ENCODE measurements around the gene CUL4A.
"Not testable (repeated sequence)": the region's sequence is repeated elsewhere in the genome, so short reads cannot be mapped to it uniquely, and the experiment has no call there.

Gene CUL4A

DNA sequence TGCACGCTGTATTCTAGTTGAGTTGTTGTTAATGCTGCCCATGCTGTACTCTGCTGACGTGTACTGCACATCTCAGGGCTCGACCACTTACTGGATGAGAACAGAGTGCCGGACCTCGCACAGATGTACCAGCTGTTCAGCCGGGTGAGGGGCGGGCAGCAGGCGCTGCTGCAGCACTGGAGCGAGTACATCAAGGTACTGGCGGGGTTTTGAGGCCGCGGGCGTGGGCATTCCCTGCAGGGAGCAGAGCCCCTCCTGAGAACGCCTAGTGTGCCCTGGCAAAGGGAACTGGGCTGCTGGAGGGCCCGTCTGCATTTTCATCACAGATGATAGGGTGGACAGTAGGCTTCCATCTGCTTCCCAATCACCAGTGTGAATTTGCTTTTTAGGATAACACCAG lies 29.9 kb downstream of the CUL4A start:
- no peak overlapping the region for H3K4me3 ChIP-seq (ENCODE audit: low read depth in 1 of 2, low read length in 1 of 2)
- H3K27me3 ChIP-seq: no peaks in the 10 kb centered on the region
- H3K27ac ChIP-seq: no peak overlapping the region
- no peaks in the 10 kb centered on the region for H3K4me1 ChIP-seq (ENCODE audit: control insufficient read depth in 1 of 2, insufficient read depth in 1 of 2, low read depth in 1 of 2, low read length in 1 of 2)
- TF ChIP-seq, protein P1, sequence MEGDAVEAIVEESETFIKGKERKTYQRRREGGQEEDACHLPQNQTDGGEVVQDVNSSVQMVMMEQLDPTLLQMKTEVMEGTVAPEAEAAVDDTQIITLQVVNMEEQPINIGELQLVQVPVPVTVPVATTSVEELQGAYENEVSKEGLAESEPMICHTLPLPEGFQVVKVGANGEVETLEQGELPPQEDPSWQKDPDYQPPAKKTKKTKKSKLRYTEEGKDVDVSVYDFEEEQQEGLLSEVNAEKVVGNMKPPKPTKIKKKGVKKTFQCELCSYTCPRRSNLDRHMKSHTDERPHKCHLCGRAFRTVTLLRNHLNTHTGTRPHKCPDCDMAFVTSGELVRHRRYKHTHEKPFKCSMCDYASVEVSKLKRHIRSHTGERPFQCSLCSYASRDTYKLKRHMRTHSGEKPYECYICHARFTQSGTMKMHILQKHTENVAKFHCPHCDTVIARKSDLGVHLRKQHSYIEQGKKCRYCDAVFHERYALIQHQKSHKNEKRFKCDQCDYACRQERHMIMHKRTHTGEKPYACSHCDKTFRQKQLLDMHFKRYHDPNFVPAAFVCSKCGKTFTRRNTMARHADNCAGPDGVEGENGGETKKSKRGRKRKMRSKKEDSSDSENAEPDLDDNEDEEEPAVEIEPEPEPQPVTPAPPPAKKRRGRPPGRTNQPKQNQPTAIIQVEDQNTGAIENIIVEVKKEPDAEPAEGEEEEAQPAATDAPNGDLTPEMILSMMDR (IDR thresholded peaks at IDR 0.05): no peak
- peaks cover 92% of the 10 kb centered on the region for H3K36me3 ChIP-seq
- H3K9me3 ChIP-seq: no peaks in the 10 kb centered on the region

DNA sequence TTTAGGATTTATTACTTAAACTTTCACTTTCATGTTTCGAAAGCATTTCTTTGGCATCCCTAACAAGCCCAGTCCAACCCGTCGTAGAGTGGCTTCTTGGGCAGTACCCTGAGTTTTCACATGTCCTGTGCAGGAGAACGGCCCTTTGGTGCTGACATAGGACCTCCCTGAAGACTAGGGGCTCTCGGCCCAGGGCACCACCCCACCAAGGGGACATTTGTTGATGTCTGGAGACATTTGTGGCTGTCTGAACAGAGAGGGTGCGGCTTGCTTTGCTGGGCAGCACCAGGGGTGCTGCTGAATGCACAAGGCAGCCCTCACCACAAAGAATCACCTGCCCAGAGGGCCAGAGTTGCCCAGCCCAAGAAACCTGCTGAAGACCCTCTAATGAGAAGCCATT lies 30.6 kb downstream of the CUL4A start:
- Histone ChIP-seq H3K27ac (no peak overlapping the region), H3K36me3 (peaks cover 92% of the 10 kb centered on the region), H3K4me1 (ENCODE audit: control insufficient read depth in 1 of 2, insufficient read depth in 1 of 2, low read depth in 1 of 2, low read length in 1 of 2) (no peaks in the 10 kb centered on the region), H3K27me3 (no peaks in the 10 kb centered on the region), H3K4me3 (ENCODE audit: low read depth in 1 of 2, low read length in 1 of 2) (no peak overlapping the region), H3K9me3 (no peaks in the 10 kb centered on the region)
- TF ChIP-seq, protein P1 (IDR thresholded peaks at IDR 0.05): no peak

DNA sequence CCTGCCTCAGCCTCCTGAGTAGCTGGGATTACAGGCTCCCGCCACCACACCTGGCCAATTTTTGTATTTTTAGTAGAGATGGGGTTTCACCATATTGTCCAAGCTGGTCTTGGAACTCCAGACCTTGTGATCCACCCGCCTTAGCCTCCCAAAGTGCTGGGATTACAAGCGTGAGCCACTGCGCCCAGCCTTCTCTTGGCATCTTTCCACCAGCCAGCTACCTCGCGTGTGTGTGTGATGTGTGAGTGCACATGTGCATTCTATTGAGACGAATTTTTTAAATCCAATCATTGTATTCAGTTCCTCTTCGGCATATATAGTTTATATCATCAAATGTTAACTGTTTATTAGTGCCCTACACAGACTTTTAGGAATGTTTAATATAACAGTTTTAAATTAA lies 32.2 kb downstream of the CUL4A start:
- peaks cover 96% of the 10 kb centered on the region for H3K36me3 ChIP-seq

DNA sequence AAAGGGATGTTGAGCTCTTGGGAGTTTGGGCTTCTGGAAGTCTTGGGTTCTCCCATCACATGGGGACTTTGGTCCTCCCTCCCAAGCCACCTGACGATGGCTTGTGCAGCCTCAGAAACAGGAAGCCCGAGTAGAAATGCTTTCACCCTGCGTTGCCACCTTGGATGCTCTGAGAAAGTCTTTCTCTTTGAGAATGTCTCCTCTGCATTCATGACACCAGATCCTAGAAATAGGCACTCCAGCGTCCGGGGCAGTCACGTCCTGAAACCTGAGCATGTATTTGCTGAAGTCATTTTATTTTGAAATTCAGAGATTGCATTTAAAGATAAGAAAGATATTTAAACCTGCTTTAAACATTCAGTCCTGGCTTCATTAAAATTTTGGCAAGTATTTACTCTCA lies 34.4 kb downstream of the CUL4A start:
- Histone ChIP-seq H3K9me3 (no peaks in the 10 kb centered on the region), H3K36me3 (peaks cover 99% of the 10 kb centered on the region), H3K4me3 (ENCODE audit: low read depth in 1 of 2, low read length in 1 of 2) (no peak overlapping the region), H3K27ac (no peak overlapping the region), H3K27me3 (no peaks in the 10 kb centered on the region), H3K4me1 (ENCODE audit: control insufficient read depth in 1 of 2, insufficient read depth in 1 of 2, low read depth in 1 of 2, low read length in 1 of 2) (no peaks in the 10 kb centered on the region)
- TF ChIP-seq, protein P1 (IDR thresholded peaks at IDR 0.05): no peak

More for the DNA sequence above, 32.2 kb downstream of the CUL4A start:
- H3K27ac ChIP-seq; H3K4me1 ChIP-seq (ENCODE audit: control insufficient read depth in 1 of 2, insufficient read depth in 1 of 2, low read depth in 1 of 2, low read length in 1 of 2); H3K9me3 ChIP-seq; H3K27me3 ChIP-seq; H3K4me3 ChIP-seq (ENCODE audit: low read depth in 1 of 2, low read length in 1 of 2): not testable (repeated sequence)

DNA sequence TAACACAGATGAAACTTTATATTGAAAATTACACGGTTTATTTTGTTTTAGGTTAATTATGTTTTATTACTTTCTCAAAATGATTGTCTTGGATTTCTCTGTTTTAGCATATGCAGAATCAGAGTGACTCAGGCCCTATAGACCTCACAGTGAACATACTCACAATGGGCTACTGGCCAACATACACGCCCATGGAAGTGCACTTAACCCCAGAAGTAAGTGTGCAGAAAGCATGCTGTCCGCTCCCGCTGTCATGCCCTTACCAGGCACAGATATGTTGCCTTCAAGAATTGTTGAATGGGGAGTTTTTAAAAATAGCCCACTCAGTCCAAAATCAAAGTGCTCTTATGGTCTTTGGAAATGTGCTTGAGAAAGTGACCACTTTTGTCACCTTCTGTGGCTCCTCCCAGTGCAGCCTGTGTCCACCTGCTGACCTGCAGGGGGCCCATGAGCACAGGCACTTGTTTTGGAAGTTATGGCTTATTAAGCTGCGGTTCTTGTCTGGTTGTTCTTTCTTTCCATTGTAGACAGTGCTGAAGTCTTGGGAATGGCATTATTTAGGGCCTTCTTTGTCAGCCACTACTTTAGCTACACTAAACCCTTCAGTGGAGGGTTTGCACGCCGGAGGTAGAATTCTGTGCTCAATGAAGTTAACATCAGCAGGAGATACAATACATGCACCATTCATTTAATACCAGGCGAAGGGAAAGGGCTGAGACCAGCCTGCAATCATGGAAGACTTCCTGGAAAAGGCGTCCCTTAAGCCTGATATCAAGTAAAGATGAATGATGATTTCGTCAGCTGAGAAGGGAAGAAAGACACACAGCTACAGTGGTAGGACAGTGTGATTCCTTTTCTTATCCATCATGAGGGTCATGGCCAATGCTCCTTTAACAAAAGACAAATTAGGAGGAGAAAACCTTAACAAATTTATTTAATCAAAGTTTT lies 36.7 kb downstream of the CUL4A start:
- Histone ChIP-seq H3K36me3 (peaks cover 98% of the 10 kb centered on the region), H3K4me3 (ENCODE audit: low read depth in 1 of 2, low read length in 1 of 2) (no peak overlapping the region), H3K27ac (no peak overlapping the region), H3K4me1 (ENCODE audit: control insufficient read depth in 1 of 2, insufficient read depth in 1 of 2, low read depth in 1 of 2, low read length in 1 of 2) (no peaks in the 10 kb centered on the region), H3K9me3 (no peaks in the 10 kb centered on the region), H3K27me3 (no peaks in the 10 kb centered on the region)
- TF ChIP-seq, protein P1 (IDR thresholded peaks at IDR 0.05): no peak

DNA sequence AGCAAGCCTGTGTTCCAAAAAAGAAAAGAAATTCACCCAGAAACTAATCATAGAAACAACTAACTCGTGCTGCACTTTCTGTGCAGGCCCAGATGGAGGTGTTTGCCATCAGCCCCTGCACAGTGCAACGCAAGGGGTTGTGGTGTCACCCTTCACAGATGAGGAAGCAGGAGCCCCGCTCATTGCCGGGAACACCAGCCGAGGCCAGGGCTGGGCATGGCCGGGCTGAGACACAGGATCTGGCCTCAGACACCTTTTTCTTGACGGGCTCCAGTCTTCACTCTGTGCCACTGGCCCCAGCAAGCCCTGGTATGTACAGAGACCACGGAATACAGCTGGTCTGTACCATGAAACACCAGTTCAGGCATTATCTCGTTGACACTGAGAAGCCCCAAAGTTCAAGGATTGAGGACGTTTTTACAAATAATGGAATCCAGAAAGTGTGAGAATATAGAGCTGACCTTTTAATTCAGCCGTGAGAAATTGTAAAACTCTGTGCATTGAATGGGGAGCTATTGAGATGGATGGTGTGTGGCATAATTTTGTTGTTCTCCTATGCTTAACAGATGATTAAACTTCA lies 43.2 kb downstream of the CUL4A start:
- no peaks in the 10 kb centered on the region for H3K27me3 ChIP-seq

DNA sequence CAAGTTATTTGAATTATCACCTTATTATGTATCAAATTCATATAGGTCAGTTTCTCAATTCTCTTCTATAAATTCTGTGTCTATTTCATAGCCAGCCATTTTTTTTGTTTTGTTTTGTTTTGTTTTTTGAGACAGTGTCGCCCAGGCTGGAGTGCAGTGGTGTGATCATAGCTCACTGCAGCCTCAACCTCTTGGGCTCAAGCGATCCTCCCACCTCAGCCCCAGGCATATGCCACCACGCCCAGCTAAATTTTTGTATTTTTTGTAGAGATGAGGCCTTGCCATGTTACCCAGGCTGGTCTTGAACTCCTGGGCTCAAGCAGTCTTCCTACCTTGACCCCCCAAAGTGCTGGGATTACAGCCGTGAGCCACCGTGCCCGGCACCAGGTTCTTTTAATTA lies 48.5 kb downstream of the CUL4A start:
- not testable (repeated sequence) for H3K27me3 ChIP-seq; H3K27ac ChIP-seq; H3K4me1 ChIP-seq (ENCODE audit: control insufficient read depth in 1 of 2, insufficient read depth in 1 of 2, low read depth in 1 of 2, low read length in 1 of 2); H3K4me3 ChIP-seq (ENCODE audit: low read depth in 1 of 2, low read length in 1 of 2); H3K9me3 ChIP-seq
- H3K36me3 ChIP-seq: peaks cover 62% of the 10 kb centered on the region

More for the DNA sequence above, 43.2 kb downstream of the CUL4A start:
- Histone ChIP-seq H3K4me3 (ENCODE audit: low read depth in 1 of 2, low read length in 1 of 2) (no peak overlapping the region), H3K9me3 (no peaks in the 10 kb centered on the region), H3K36me3 (peaks cover 87% of the 10 kb centered on the region), H3K27ac (no peak overlapping the region), H3K4me1 (ENCODE audit: control insufficient read depth in 1 of 2, insufficient read depth in 1 of 2, low read depth in 1 of 2, low read length in 1 of 2) (no peaks in the 10 kb centered on the region)
- TF ChIP-seq, protein P1 (IDR thresholded peaks at IDR 0.05): no peak

All from neutrophil (primary cell).